GM12873 (cell line): ENCODE results near the gene IMPA2.

Experiments
- TF ChIP-seq, protein P1 (sequence below): IDR thresholded peaks from 2 replicates; pipeline ENCODE4 v1.5.1; 2012; ENCODE audit warnings: low read depth, mild to moderate bottlenecking, moderate library complexity, low read length, control low read depth; ENCODE audit not compliant: insufficient read depth; ENCODE audit errors: missing control alignments

Gene IMPA2

DNA sequence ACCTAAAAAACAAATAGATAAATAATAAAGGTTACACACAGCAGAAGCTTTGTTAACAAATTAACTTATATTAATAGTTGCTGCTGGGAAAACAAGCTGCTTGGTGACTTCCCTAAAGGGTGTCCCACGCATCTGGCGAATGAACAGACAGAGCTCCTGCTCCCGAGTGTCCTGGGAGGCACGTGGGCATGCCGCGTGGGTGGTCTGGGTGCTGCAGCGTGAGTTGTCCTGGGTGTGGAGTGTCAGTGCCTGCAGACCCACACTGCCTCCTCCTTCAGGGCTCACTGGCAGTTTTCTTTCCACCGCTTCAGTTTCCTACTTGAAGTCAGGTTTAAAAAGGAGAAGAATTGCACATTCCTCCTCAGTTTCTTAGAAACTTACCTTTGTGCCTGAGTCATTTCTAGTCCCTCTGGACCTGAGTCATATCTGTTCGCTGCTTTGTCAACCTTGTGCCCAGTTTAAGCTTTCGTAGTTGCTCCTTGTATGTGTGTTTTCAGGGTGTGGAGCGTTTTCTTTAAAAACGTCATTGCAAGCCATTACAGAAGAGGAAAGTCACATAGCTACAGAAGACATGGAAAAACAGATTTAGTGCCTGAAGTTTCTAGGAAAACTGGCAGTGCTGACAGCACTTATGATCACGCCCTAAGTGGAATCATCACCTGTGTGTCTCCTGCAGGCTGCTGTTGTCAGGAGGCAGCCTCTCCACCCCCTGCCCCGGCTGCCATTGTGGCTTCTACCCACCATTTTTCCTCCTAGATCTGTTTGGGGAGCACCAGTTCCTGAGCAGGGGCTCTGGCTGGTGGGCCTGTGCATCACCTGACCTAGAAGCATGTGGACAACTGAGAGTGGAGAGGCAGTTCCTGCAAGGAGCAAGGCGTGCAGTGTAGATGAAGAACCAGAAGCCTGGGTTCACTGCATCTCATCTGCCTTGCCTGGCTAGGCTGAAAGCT, 24.5 kb downstream of the IMPA2 start:
- TF ChIP-seq, protein P1, sequence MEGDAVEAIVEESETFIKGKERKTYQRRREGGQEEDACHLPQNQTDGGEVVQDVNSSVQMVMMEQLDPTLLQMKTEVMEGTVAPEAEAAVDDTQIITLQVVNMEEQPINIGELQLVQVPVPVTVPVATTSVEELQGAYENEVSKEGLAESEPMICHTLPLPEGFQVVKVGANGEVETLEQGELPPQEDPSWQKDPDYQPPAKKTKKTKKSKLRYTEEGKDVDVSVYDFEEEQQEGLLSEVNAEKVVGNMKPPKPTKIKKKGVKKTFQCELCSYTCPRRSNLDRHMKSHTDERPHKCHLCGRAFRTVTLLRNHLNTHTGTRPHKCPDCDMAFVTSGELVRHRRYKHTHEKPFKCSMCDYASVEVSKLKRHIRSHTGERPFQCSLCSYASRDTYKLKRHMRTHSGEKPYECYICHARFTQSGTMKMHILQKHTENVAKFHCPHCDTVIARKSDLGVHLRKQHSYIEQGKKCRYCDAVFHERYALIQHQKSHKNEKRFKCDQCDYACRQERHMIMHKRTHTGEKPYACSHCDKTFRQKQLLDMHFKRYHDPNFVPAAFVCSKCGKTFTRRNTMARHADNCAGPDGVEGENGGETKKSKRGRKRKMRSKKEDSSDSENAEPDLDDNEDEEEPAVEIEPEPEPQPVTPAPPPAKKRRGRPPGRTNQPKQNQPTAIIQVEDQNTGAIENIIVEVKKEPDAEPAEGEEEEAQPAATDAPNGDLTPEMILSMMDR, result no peak

DNA sequence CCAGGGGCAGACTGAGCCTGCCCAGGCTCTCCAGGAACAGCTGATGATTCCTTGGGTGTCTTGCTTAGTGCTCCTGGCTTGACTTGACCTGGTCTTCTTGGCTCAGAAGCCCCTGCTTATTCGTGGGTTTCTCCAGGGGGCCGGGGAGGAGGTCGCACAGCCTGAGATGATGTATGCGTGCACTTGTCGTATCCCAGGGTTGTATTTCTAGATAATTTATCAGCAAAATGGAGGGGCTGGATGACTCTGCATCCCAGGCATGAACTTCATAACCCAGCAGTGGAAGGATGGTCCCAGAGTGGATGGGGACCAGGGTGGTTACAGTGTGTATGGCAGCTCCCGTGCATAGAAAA, 25.2 kb downstream of the IMPA2 start:
- TF ChIP-seq, protein P1, result no peak

DNA sequence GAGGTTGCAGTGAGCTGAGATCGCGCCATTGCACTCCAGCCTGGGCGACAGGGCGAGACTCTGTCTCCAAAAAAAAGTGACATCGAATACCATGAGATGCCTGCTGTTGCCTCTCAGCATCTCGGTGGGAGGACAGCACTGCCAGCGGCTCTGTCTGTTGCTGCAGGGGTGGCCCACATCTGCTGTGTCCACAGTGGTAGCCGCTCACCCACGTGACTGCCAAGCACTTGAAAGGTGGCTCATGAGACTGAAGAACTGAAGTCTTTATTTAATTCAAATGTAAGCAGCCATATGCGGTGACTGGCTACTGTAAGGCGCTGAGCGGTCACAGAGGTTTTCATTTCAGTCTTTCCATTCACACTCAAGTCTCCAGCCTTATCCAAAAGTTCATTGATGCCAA, 25.8 kb downstream of the IMPA2 start:
- TF ChIP-seq, protein P1, result no peak

DNA sequence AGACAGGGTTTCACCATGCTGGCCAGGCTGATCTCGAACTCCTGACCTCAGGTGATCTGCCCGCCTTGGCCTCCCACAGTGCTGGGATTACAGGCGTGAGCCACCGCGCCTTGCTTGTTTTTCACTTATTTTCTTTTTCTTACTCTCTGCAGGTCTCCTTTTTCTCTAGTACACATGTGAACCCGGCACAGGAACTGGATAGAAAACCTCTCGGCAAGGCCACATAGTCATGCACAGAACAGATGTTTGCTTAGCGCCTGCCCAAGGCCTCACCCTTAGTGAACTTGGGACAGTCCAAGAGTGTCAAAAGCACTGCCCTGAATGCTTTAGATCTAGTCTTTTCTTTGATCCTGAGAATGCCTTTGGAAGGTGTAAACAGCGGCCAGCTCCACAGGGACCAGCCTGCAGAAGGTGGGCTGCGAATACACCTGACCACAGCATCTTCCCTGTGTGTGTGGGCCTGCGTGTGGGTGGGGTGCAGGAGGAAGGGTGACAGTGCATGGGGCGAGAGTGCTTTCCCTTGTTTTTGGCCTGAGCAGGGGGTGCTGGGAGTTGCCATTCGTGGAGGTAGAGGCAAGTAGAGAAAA, 27.0 kb downstream of the IMPA2 start:
- TF ChIP-seq, protein P1, result no peak

DNA sequence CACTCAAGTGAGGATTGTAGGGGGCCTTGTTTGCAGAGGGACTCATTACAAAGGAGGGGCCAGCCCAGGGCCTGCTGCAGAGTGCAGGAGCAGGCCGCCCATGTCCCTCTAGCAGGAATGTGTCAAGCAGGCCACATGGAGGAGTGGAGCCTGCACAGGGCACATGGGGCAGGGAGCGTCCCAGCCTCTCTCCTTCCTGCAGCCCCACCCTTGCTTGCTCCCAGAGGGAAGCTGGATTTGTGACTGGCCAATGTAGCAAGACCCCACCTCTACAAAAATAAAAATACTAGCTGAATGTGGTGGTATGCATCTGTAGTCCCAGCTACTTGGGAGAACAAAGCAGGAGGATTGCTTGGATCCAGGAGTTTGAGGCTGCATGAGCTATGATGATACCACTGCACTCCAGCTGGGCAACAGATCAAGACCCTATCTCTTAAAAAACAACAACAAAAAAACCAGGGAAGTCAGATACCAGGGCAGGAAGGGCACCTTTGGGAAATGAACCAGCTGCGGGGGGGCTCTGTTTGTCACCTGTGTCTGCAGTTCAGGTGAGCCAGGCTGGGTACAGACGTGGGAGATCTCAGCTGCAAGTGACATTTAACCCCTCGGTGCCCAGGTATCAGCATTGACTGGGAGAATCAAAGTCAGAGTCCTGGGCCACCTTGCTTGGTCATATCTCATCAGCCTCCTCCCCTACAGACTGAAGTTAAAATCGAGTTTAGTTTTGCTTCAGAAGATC, 27.7 kb downstream of the IMPA2 start:
- TF ChIP-seq, protein P1, result no peak

DNA sequence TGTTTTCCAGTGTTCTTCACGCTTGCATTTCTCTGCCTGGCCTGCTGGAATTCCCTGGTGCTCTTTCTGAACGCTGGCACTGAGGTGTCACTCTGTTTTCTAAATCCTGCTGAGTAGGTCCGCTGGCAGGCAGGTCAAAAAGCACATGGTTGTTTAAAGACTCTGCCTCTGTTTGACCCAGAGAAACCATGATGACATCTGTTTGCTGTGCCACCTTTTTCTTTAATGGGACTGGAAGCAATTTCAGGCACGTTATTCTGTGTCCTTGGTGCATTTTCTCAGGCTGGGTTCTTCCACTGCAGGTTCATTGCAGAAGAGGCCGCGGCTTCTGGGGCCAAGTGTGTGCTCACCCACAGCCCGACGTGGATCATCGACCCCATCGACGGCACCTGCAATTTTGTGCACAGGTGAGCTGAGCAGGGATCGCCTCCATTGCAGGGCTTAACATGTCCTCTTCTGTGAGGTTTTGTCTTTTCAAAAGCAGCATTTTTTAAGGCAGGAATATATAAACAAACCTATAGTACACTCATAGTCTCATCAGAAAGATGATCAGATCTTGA, 28.4 kb downstream of the IMPA2 start:
- TF ChIP-seq, protein P1, result no peak
